Immature natural killer cell (primary cell): ENCODE results near the gene GK2. TPM values are rescaled to one million over a fixed set of nuclear protein-coding genes. Genes with fewer than 3 reads are reported as not detected.

Experiments
- DNase-seq, 3 donors: peaks; one replicate each; pipeline ENCODE4 v3.0.0; 2022; ENCODE audit warnings: mixed read lengths in 1 of 3
- H3K27ac Mint-ChIP-seq, 6 donors: one replicate each; pipeline ENCODE4 v1.8.0; 2020; ENCODE audit warnings: mixed read lengths in 6 of 6, mild to moderate bottlenecking in 5 of 6, inconsistent platforms in 4 of 6, moderate library complexity in 3 of 6
- H3K27me3 Mint-ChIP-seq, 3 donors: one replicate each; pipeline ENCODE4 v1.8.0; 2020 to 2021; ENCODE audit warnings: low read depth in 3 of 3, mild to moderate bottlenecking in 3 of 3, mixed read lengths in 3 of 3, moderate library complexity in 3 of 3, inconsistent platforms in 1 of 3
- H3K36me3 Mint-ChIP-seq, 3 donors: one replicate each; pipeline ENCODE4 v1.8.0; 2020; ENCODE audit warnings: mixed read lengths in 3 of 3, inconsistent platforms in 2 of 3, mild to moderate bottlenecking in 2 of 3
- H3K4me1 Mint-ChIP-seq, 2 donors: one replicate each; pipeline ENCODE4 v1.8.0; 2020; ENCODE audit warnings: inconsistent platforms in 2 of 2, mild to moderate bottlenecking in 2 of 2, mixed read lengths in 2 of 2, moderate library complexity in 1 of 2
- H3K4me3 Mint-ChIP-seq, 5 donors: one replicate each; pipeline ENCODE4 v1.8.0; 2020; ENCODE audit warnings: mild to moderate bottlenecking in 5 of 5, mixed read lengths in 5 of 5, inconsistent platforms in 3 of 5, moderate library complexity in 3 of 5
- H3K9me3 Mint-ChIP-seq, 6 donors: one replicate each; pipeline ENCODE4 v1.8.0; 2020; ENCODE audit warnings: mild to moderate bottlenecking in 6 of 6, mixed read lengths in 6 of 6, inconsistent platforms in 4 of 6, moderate library complexity in 3 of 6
- polyA plus RNA-seq, 3 donors: library from polyadenylated mRNA; unstranded; fragments of 300-500 nt; fragmentation: Illumina TruSeq; gene quantifications; one replicate each; pipeline ENCODE4 v1.2.3, GENCODE V29; 2021

GK2 gene
- polyA plus RNA-seq, result not detected

DNA sequence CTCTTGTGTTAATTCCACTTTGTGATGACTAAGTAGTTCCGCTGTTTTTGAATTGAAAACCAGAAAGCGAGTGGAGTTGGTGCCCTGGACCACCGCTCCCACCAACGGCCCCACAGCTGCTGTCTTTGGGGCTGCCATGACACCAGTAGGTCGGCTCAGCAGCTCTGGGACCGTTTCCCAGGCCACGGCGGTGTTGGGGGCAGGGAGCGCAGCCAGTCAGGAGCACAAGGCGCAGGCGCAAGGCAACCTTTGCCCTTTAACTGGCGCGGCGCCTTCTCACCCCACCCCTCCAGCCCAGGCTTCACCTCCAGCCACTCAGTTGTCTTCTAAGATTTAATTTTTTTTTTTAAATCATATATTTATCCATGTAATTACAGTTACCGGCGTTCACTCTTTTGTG, at the start of gene GK2:
TSS of gene GK2 (minus strand) at position 166 of the 400 bp plus-strand sequence. CDS start at position 138, 28 bp downstream.
- H3K27me3 Mint-ChIP-seq, result peaks cover 0 to 4% (median 0%) of the 10 kb centered on the region in 3 donors
- no peak within 1 kb of the TSS for H3K27ac Mint-ChIP-seq
- no peak for DNase-seq
- H3K4me3 Mint-ChIP-seq, result no peak within 1 kb of the TSS
- H3K9me3 Mint-ChIP-seq, result peaks cover 0 to 24% (median 7%) of the 10 kb centered on the region in 6 donors
- peaks cover 0 to 5% (median 0%) of the 10 kb centered on the region in 3 donors for H3K36me3 Mint-ChIP-seq
- no peaks in the 10 kb centered on the region for H3K4me1 Mint-ChIP-seq

DNA sequence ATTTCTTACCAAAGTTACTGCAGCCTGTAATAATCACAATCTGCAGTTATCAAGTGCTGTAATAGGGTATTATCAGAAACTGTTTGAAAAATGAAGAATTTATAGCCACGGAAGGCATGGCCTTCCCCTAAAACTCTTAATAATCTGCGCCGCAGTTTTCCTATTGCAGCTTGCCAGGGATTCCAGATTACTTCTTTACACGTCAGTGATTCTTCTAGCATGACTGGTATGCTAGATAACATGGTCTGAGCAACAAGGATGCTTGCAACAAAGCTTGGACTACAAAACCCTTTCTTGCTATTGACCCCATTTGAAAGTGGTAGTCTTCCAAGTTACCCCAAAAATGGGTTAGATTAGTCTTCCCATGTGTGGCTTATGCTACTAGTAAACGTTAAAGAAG, 47.2 kb upstream of the GK2 start:
- H3K4me1 Mint-ChIP-seq, result no peaks in the 10 kb centered on the region
- H3K27me3 Mint-ChIP-seq, result peaks cover 0 to 1% (median 0%) of the 10 kb centered on the region in 3 donors
- DNase-seq, result no peak
- H3K4me3 Mint-ChIP-seq, result no peak overlapping the region
- no peak overlapping the region for H3K27ac Mint-ChIP-seq
- H3K9me3 Mint-ChIP-seq, result peaks cover 0 to 9% (median 0%) of the 10 kb centered on the region in 6 donors
- no peaks in the 10 kb centered on the region for H3K36me3 Mint-ChIP-seq

GRCh38 chr4:79454656-79455055, 46.6 kb upstream of the GK2 start:
- Mint-ChIP-seq H3K4me3 (no peak overlapping the region), H3K36me3 (no peaks in the 10 kb centered on the region), H3K9me3 (peaks cover 0 to 9% (median 0%) of the 10 kb centered on the region in 6 donors), H3K4me1 (no peaks in the 10 kb centered on the region), H3K27me3 (peaks cover 0 to 1% (median 0%) of the 10 kb centered on the region in 3 donors), H3K27ac (no peak overlapping the region)
- DNase-seq, result no peak

DNA sequence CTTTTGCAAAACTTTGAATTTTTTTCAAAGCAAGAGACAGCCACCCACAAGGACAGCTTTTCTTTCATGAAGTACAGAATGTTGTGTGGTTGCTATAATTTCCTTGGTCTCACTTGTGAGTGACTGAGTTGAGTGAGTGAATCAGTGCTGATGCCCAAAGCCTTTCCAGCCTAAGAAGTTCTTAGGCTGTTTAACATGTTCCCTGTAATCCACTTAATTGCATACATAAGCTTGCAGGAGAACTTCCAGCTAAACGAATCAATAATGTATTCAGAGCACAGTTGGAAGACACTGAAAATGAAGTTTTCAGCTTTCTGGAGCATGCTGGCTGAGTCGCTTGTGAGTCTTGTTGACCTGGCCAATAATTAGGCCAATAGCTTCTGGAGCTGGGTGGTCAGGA, 42.0 kb upstream of the GK2 start:
- DNase-seq, result no peak
- H3K36me3 Mint-ChIP-seq, result peaks cover 0 to 4% (median 0%) of the 10 kb centered on the region in 3 donors
- no peak overlapping the region for H3K4me3 Mint-ChIP-seq
- H3K27ac Mint-ChIP-seq, result no peak overlapping the region
- no peaks in the 10 kb centered on the region for H3K4me1 Mint-ChIP-seq
- H3K27me3 Mint-ChIP-seq, result no peaks in the 10 kb centered on the region
- peaks cover 0 to 10% (median 3%) of the 10 kb centered on the region in 6 donors for H3K9me3 Mint-ChIP-seq

GRCh38 chr4:79446145-79446544, 38.1 kb upstream of the GK2 start:
- Mint-ChIP-seq H3K27me3 (no peaks in the 10 kb centered on the region), H3K27ac (no peak overlapping the region), H3K9me3 (peaks cover 0 to 7% (median 3%) of the 10 kb centered on the region in 6 donors), H3K36me3 (peaks cover 0 to 4% (median 0%) of the 10 kb centered on the region in 3 donors), H3K4me1 (no peaks in the 10 kb centered on the region), H3K4me3 (no peak overlapping the region)
- no peak for DNase-seq

- Mint-ChIP-seq H3K4me1 (no peaks in the 10 kb centered on the region), H3K9me3 (peaks cover 0 to 10% (median 5%) of the 10 kb centered on the region in 6 donors), H3K27ac (no peak overlapping the region), H3K36me3 (peaks cover 0 to 4% (median 0%) of the 10 kb centered on the region in 3 donors), H3K27me3 (no peaks in the 10 kb centered on the region), H3K4me3 (no peak overlapping the region)
- no peak for DNase-seq
Measured at GRCh38 chr4:79445371-79445781, 37.3 kb upstream of the GK2 start.

DNA sequence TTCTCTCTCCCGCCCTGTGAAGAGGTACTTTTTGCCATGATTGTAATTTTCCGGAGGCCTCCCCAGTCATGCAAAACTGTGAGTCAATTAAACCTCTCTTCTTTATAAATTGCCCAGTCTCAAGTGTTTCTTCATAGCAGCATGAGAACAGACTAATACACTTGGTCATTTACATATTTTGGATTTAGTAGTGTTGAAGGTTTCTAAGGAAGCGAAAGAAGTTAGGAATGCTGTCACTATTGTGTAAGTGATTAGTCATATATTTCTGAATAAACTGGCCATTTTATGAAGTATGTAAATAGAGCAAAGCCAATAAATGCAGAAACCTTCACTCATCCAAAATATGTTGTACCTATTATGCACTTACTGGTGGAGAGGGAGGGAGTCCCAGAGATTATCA, 34.4 kb upstream of the GK2 start:
- Mint-ChIP-seq H3K4me1 (no peaks in the 10 kb centered on the region), H3K4me3 (no peak overlapping the region), H3K27me3 (peaks cover 0 to 2% (median 0%) of the 10 kb centered on the region in 3 donors), H3K36me3 (peaks cover 0 to 4% (median 0%) of the 10 kb centered on the region in 3 donors), H3K27ac (no peak overlapping the region), H3K9me3 (peaks cover 0 to 20% (median 7%) of the 10 kb centered on the region in 6 donors)
- no peak for DNase-seq

DNA sequence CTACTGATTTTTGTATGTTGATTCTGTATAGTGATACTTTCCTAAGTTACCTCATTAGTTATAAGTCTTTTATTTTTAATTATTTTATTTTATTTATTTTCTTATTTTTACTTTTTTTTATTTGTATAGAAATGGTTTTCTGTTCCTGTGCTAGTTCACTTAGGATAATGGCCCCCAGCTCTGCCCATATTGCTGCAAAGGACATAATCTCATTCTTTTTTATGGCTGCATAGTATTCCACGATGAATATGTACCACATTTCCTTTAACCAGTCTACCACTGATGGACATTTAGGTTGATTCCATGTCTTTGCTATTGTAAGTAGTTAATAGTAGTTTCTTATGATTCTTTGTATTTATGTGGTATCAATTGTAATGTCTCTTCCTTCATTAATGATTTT, 31.5 kb upstream of the GK2 start:
- H3K4me3 Mint-ChIP-seq, result no peak overlapping the region
- no peaks in the 10 kb centered on the region for H3K36me3 Mint-ChIP-seq
- no peak for DNase-seq
- peaks cover 0 to 2% (median 0%) of the 10 kb centered on the region in 3 donors for H3K27me3 Mint-ChIP-seq
- H3K4me1 Mint-ChIP-seq, result no peaks in the 10 kb centered on the region
- no peak overlapping the region for H3K27ac Mint-ChIP-seq
- peaks cover 0 to 19% (median 8%) of the 10 kb centered on the region in 6 donors for H3K9me3 Mint-ChIP-seq

GRCh38 chr4:79431839-79432238, 23.8 kb upstream of the GK2 start:
- Mint-ChIP-seq H3K4me3 (no peak overlapping the region), H3K36me3 (no peaks in the 10 kb centered on the region), H3K9me3 (peaks cover 0 to 12% (median 7%) of the 10 kb centered on the region in 6 donors), H3K27me3 (no peaks in the 10 kb centered on the region), H3K27ac (no peak overlapping the region), H3K4me1 (no peaks in the 10 kb centered on the region)
- DNase-seq, result no peak

DNA sequence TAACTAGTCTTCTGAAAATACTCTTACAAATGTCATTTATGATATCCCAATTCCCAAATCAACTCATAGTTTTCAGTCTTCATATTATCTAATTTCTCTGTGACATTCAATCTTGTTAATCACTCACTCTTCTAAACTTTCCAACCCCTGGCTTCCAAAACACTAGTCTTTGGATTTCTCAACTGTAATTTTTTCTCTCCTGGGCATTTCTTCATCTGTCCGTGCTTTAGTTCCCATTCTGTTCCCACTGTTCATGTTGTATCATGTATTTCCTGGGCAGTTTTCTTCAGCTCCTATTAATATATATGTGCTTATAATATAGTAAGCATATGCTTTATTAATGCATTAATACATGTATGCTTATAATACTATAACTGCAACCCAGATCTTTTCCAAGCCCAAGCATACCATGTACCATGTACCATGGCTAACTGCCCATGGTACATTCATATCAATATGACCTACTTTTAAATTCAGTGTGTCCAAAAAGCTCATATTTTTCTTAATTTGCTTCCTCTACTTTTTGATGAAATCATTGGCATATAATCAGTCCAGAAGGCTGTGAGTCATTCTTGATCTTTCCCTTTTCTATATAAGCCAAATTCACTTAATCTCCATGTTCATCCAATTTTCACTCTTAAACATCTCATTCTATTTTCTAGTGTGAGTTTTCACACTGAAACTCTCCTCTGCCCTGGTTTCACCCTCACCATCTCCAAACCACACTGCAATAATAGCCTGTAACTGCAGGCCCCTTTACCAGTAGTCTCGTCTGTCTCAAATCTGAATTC, 21.3 kb upstream of the GK2 start:
- no peak for DNase-seq
- Mint-ChIP-seq H3K27me3 (no peaks in the 10 kb centered on the region), H3K4me1 (no peaks in the 10 kb centered on the region), H3K27ac (no peak overlapping the region), H3K4me3 (no peak overlapping the region), H3K36me3 (no peaks in the 10 kb centered on the region), H3K9me3 (peaks cover 0 to 11% (median 6%) of the 10 kb centered on the region in 6 donors)

DNA sequence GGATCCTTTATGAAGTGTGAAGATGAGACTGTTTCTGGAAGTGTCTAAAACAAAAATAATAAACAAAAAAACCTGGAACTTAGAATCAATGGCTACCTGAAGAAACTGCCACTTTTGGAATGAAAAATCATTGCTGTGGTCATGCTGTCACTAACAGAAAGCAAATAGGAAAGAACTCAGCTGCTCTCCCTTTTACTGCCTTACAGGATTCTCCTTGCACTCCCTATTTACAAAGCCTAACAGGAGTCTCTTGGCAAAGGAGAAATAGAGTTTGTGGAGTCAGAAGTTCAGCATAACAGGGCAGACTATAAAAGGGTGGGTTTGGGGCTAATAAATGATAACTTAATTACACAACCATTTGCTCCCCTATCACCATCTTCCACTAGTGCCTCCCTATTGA, 19.0 kb upstream of the GK2 start:
- no peak for DNase-seq
- H3K9me3 Mint-ChIP-seq, result peaks cover 0 to 17% (median 9%) of the 10 kb centered on the region in 6 donors

DNA sequence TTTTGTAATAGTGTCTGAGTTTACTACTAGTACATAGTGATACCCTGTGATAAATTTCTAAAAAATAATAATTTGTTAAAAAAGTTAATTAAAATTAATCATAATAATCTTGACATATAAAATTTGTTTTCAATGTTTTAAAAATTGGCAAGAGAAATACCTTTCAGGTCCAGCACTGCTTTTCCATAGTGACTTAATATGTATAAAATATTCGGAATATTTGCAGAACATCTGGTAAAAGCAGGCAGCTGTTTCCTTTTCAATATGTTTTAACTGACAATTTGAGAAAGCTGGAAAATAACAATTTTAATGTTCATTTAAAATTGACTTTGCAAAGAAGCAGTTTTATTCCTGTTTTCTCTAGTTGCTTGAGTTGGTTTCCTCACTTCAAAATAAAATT, 17.6 kb upstream of the GK2 start:
- Mint-ChIP-seq H3K4me1 (no peaks in the 10 kb centered on the region), H3K4me3 (no peak overlapping the region), H3K36me3 (no peaks in the 10 kb centered on the region), H3K27ac (no peak overlapping the region), H3K9me3 (peaks cover 0 to 18% (median 11%) of the 10 kb centered on the region in 6 donors), H3K27me3 (no peaks in the 10 kb centered on the region)
- DNase-seq, result no peak

More for the DNA sequence above, 19.0 kb upstream of the GK2 start:
- H3K4me3 Mint-ChIP-seq, result no peak overlapping the region
- H3K27ac Mint-ChIP-seq, result no peak overlapping the region
- no peaks in the 10 kb centered on the region for H3K36me3 Mint-ChIP-seq
- no peaks in the 10 kb centered on the region for H3K4me1 Mint-ChIP-seq
- H3K27me3 Mint-ChIP-seq, result no peaks in the 10 kb centered on the region

- Mint-ChIP-seq H3K27ac (no peak overlapping the region), H3K9me3 (peaks cover 6 to 27% (median 16%) of the 10 kb centered on the region in 6 donors), H3K4me3 (no peak overlapping the region), H3K36me3 (no peaks in the 10 kb centered on the region), H3K4me1 (no peaks in the 10 kb centered on the region), H3K27me3 (peaks cover 0 to 2% (median 1%) of the 10 kb centered on the region in 3 donors)
- no peak for DNase-seq
Measured at GRCh38 chr4:79421483-79421882, 13.5 kb upstream of the GK2 start.

DNA sequence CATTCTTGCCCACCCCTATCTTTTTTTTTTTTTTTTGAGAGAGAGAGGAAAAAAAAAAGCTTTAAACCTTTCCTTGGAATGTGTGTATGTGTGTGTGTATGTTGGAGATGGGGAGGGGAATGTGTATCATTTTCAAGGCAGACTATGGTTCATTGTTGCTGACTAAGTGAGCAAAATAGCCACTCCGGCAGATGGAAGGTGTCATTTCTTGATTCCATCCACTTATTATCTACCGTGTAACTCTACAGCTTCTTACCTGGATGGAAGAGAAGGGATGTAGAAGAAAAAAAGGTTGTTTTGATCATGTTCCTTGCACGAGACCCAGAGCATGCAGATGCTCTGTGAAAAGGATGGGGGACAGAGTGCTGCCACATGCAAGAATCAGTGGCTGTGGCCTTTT, 5.9 kb upstream of the GK2 start:
- Mint-ChIP-seq H3K27me3 (peaks cover 0 to 5% (median 0%) of the 10 kb centered on the region in 3 donors), H3K4me3 (no peak overlapping the region), H3K36me3 (no peaks in the 10 kb centered on the region), H3K9me3 (peaks cover 0 to 7% (median 3%) of the 10 kb centered on the region in 6 donors), H3K4me1 (no peaks in the 10 kb centered on the region), H3K27ac (no peak overlapping the region)
- no peak for DNase-seq
